ENCODE measurements around the gene LSP1.

Gene LSP1

GRCh38 chr11:1923201-1923956 lies 70.5 kb downstream of the LSP1 start:
- H3K27ac ChIP-seq (ENCODE audit: low read length): no peak overlapping the region
- no peaks in the 10 kb centered on the region for H4K20me1 ChIP-seq (ENCODE audit: insufficient read depth, low read length)
- no peak overlapping the region for H3K4me2 ChIP-seq (ENCODE audit: low read depth, low read length)
- H3K9ac ChIP-seq (ENCODE audit: low read length): no peak overlapping the region
- H3K27me3 ChIP-seq (replicated peaks; ENCODE audit: insufficient read depth, low read length): peaks cover 97% of the 10 kb centered on the region
- H3K9me3 ChIP-seq (replicated peaks; ENCODE audit: insufficient read depth, low read length): no peaks in the 10 kb centered on the region
- no peak overlapping the region for H2AFZ ChIP-seq (ENCODE audit: low read length)
- TF ChIP-seq EZH2 (optimal IDR thresholded peaks at IDR 0.05; ENCODE audit: low read depth, low read length) (no peak), EZH2phosphoT487 (IDR thresholded peaks at IDR 0.05; ENCODE audit: low read length) (no peak)
- TF ChIP-seq, protein P1, sequence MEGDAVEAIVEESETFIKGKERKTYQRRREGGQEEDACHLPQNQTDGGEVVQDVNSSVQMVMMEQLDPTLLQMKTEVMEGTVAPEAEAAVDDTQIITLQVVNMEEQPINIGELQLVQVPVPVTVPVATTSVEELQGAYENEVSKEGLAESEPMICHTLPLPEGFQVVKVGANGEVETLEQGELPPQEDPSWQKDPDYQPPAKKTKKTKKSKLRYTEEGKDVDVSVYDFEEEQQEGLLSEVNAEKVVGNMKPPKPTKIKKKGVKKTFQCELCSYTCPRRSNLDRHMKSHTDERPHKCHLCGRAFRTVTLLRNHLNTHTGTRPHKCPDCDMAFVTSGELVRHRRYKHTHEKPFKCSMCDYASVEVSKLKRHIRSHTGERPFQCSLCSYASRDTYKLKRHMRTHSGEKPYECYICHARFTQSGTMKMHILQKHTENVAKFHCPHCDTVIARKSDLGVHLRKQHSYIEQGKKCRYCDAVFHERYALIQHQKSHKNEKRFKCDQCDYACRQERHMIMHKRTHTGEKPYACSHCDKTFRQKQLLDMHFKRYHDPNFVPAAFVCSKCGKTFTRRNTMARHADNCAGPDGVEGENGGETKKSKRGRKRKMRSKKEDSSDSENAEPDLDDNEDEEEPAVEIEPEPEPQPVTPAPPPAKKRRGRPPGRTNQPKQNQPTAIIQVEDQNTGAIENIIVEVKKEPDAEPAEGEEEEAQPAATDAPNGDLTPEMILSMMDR (IDR thresholded peaks at IDR 0.05; ENCODE audit: low read length): no peak
- no peak overlapping the region for H3K4me3 ChIP-seq (ENCODE audit: low read length)
- H3K4me1 ChIP-seq (ENCODE audit: low read length): no peaks in the 10 kb centered on the region
- H3K79me2 ChIP-seq (ENCODE audit: low read length): no peaks in the 10 kb centered on the region
- H3K9me2 ChIP-seq (replicated peaks; ENCODE audit: insufficient read depth, low read length): no peaks in the 10 kb centered on the region
- H3F3A ChIP-seq (ENCODE audit: insufficient read depth, low read length): no peaks in the 10 kb centered on the region
- H3K36me3 ChIP-seq (replicated peaks; ENCODE audit: insufficient read depth, low read length): no peaks in the 10 kb centered on the region
- DNase-seq: no peak

GRCh38 chr11:1924181-1924580 lies 71.3 kb downstream of the LSP1 start:
- Histone ChIP-seq H3K79me2 (ENCODE audit: low read length) (no peaks in the 10 kb centered on the region), H4K20me1 (ENCODE audit: insufficient read depth, low read length) (no peaks in the 10 kb centered on the region), H3K27me3 (replicated peaks; ENCODE audit: insufficient read depth, low read length) (peaks cover 98% of the 10 kb centered on the region), H3K9me3 (replicated peaks; ENCODE audit: insufficient read depth, low read length) (no peaks in the 10 kb centered on the region), H3K36me3 (replicated peaks; ENCODE audit: insufficient read depth, low read length) (no peaks in the 10 kb centered on the region), H3K9ac (ENCODE audit: low read length) (no peak overlapping the region), H3K9me2 (replicated peaks; ENCODE audit: insufficient read depth, low read length) (no peaks in the 10 kb centered on the region), H2AFZ (ENCODE audit: low read length) (no peak overlapping the region), H3K4me1 (ENCODE audit: low read length) (no peaks in the 10 kb centered on the region), H3K4me3 (ENCODE audit: low read length) (no peak overlapping the region), H3F3A (ENCODE audit: insufficient read depth, low read length) (no peaks in the 10 kb centered on the region), H3K27ac (ENCODE audit: low read length) (no peak overlapping the region), H3K4me2 (ENCODE audit: low read depth, low read length) (no peak overlapping the region)
- DNase-seq: no peak
- TF ChIP-seq EZH2 (optimal IDR thresholded peaks at IDR 0.05; ENCODE audit: low read depth, low read length) (no peak), EZH2phosphoT487 (IDR thresholded peaks at IDR 0.05; ENCODE audit: low read length) (no peak)
- TF ChIP-seq, protein P1 (IDR thresholded peaks at IDR 0.05; ENCODE audit: low read length): no peak

DNA sequence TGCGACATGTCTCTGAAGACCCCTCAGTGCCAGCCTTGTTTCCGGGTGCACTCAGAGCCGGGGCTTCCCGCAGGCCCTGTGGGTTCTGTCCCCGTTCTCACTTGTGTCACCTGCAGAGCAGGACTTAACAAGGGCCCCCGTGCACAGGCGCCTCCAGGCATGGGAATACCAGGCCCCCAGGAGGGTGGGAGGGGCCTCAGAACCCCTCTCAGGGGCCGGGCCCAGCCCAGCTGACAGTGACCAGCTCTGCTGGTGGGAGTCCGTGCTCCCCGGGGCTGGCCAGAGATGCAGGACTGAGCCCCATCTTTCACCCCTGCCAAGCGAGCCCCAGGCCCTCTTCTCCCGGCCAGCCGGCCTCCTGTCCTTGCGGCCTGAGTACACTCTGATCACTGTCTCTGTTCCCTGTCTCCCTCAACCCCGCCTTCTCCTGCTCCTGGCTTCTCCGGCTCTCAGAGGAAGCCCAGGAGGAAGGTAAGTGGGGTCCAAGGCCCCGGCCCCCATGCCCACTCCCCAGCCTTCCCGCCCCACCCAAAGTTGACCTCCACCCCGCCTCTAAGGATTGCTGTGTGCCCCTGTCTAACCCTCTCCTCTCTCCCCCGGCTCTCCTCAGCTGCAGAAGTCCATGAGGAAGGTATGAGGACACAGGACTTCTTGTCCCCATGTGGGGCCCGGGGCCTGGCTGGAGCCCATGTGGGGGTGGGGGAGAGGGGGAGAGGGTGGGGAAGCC lies 71.9 kb downstream of the LSP1 start:
- DNase-seq: no peak

More for the DNA sequence above, 71.9 kb downstream of the LSP1 start:
- Histone ChIP-seq H2AFZ (ENCODE audit: low read length) (no peak overlapping the region), H3K4me2 (ENCODE audit: low read depth, low read length) (no peak overlapping the region), H3K9me3 (replicated peaks; ENCODE audit: insufficient read depth, low read length) (no peaks in the 10 kb centered on the region), H3K4me3 (ENCODE audit: low read length) (no peak overlapping the region), H3K4me1 (ENCODE audit: low read length) (no peaks in the 10 kb centered on the region), H3K36me3 (replicated peaks; ENCODE audit: insufficient read depth, low read length) (no peaks in the 10 kb centered on the region), H3K79me2 (ENCODE audit: low read length) (no peaks in the 10 kb centered on the region), H4K20me1 (ENCODE audit: insufficient read depth, low read length) (no peaks in the 10 kb centered on the region), H3K27me3 (replicated peaks; ENCODE audit: insufficient read depth, low read length) (peaks cover 99% of the 10 kb centered on the region), H3K9me2 (replicated peaks; ENCODE audit: insufficient read depth, low read length) (no peaks in the 10 kb centered on the region), H3K9ac (ENCODE audit: low read length) (no peak overlapping the region), H3F3A (ENCODE audit: insufficient read depth, low read length) (no peaks in the 10 kb centered on the region), H3K27ac (ENCODE audit: low read length) (no peak overlapping the region)
- TF ChIP-seq EZH2phosphoT487 (IDR thresholded peaks at IDR 0.05; ENCODE audit: low read length) (no peak), EZH2 (optimal IDR thresholded peaks at IDR 0.05; ENCODE audit: low read depth, low read length) (no peak)
- TF ChIP-seq, protein P1 (IDR thresholded peaks at IDR 0.05; ENCODE audit: low read length): no peak

Data from MM.1S (cell line).